HG03095 (cell line): Measurements from ENCODE around the gene NELFB.

Experiments used
- ATAC-seq: cut with Tn5 transposase; IDR thresholded peaks from one replicate; pipeline ENCODE4 v1.9.1; 2021; ENCODE audit warnings: moderate library complexity; ENCODE audit not compliant: unreplicated experiment

NELFB gene

GRCh38 chr9:137313326-137313936, 58.3 kb downstream of the NELFB start:
- ATAC-seq, result no peak

DNA sequence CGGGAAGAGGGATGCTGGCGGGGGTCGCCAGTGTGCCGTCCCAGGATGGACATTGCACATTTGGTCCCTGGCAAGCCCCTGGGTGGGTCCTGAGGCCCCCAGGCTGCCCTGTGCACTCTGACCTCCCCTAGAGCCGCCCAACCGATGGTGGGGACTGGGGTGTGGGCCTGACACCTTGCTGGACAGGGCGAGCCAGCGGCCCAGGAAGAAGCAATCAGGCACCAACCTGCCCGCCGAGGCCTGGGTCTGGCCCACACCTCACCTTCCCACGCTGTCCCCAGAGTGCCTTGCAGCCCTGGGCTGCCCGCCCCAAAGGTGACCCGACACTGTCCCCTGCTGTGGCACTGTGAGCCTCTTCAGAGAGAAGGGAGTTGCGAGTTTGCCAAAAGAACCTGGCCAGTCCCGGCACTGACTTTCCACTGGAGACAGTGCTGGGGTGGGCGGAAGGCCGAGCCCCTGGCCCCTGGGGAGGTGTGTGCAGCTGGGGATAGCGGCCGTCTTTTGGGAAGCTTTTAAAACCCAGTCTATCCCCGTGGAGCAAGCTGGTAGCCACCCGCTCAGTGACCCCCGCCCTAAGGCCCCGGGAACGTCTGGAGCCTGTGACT, 58.9 kb downstream of the NELFB start:
- ATAC-seq, result no peak

DNA sequence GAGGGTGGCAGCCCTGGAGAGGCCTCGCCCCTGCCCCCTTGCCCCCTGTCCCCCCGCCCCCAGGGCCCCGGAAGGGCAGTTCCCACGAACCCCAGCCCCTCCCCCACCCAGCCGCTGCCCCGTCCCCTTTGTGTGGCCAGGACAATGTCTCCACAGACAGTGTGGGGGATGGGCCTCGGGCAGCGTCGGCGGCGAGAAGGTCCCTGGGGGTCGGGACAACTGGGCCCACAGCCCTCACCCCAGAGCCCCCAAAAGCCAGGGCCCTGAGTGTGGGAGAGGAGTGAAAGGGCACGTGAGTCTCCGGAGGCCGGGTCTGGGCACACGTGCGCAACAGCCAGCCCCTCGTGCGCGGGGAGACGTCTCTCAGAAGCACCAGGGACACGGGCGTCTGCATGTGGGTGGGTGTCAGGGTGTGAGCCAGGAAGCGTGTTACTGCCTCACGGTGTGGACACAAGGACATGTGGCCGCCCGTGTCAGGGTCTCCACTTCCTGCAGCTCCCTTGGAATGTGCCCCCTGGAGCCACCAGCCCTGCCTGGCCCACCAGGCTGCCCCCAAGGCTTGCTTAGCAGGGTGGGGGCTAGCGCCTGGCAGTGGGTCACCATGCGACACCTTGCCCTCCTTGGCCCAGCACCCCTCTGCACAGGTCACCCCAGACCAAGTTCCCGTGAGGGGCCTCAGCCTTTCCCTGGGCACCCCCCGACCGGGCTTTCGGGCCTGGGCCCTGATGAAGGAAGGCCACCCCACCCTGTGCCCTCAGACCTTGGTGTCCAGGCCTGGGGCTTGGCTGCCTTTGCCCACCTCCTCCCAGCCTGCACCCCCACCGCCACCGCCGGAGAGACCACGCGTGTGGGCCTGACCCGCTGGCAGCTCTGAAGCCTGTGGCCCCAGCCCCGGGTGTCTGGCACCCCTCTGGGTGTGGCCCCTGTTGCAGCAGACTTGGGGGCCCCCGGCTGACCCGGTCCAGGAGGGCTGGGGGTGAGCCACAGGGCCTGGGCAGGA, 59.7 kb downstream of the NELFB start:
- ATAC-seq, result no peak

DNA sequence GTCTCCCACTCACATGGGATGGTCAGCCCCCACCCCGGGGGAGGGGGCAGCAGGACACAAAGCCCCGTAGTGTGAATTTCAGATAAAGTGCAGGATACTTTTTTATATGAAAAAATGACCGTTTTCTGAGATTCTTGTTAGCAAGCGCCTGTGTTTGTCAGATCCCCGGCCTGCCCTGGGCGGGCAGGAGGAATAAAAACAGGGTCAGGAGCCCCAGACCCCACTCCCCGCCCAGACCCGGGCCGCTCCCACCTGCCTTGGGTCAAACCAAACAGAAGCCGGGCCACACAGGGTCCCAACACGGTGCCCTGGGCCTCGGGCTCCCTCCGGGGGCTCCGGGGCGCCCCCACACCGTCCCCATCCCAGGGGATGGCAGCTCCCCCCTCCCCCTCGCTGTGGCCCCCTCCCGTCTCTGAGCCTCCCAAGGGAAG, 60.5 kb downstream of the NELFB start:
- ATAC-seq, result no peak

GRCh38 chr9:137316012-137316981, 61.2 kb downstream of the NELFB start:
- ATAC-seq, result no peak

DNA sequence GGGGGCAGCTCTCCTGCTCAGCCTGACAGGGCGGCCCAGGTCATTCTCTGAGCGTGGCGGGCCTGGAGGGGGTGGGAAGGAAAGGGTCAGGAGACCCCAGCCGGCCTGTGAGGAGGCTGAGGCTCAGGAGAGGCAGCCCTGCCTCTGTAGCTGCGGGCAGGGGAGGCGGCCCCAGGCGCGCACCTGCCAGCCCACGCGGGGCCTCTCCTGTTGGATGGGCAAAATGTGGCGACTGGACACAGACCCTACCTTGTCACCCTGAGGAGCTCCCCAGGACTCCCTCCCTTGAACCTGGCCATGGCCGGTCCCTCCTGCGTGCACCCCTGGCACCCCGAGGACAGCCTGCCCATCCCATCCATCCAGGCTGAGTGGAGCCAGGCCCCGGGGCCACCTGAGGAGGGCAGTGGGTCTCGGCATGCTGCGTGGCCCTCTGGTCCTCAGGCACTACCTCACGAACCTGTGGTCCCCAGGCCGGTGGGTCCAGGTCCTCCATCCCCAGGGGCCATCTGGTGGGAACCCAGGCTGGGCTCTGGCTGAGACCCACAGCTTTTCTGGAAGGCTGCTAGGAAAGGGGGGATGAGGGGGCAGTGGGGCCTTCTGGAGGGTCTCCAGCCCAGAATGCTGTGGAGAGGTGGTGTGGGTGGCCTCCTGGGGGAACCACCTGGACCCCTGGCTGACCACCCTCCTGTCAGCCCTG, 62.0 kb downstream of the NELFB start:
- ATAC-seq, result no peak

DNA sequence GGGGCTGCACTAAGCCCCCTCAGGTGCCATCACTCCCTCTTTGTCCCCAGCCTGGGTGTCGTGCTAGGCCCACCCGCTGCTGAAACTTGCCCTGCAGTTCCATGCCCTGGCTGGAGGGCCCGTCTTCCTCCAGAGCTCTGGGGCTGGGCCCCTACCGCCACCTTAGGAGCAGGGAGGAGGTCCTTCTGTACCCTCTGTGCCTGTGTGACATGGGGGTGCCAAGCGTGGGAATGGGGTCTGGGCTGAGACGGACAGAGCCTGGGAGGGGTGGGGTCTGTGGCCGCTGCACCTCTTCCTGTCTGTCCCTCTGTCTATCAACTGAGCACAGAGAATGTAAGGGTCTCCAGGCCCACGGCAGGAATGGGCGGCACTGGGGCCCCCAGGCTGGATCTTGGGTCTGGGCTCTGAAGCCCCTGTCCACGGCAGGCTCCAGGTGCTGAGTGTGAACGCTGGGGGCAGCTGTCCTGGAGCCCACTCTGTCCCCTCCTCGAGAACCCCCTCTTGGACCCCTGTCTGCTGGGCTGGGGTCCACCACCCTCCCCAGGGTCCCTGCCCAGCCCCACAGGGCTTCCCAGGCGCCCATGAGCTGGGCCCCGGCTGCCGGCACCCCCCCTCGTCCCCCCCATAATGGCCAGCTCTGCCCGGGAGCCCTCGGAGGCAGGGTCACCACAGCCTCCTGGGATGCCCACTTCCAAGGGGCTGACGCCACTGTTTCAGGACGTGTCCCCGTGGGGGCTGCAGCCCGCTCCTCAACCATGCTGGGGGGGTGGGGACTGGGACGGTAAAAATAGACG, 62.8 kb downstream of the NELFB start:
- ATAC-seq, result no peak

DNA sequence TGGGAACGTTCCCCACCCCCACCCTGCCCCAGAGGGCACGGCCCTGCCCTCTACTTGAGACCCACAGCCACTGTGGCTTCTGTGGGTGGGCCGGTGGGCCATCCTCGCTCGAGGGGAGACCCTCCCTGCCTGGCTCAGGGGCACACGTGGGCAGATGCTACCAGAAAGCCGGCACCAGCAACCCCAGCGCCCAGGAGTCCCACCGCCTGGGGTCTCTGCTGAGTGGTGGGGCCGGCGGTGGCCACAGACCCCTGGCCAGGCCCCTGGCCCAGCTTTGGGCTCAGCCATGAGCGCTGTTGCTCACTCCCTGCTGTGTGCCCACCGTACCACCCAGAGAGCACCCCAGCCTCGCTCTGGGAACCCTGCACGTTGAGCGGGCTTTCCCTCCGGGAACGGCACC, 63.5 kb downstream of the NELFB start:
- no peak for ATAC-seq

DNA sequence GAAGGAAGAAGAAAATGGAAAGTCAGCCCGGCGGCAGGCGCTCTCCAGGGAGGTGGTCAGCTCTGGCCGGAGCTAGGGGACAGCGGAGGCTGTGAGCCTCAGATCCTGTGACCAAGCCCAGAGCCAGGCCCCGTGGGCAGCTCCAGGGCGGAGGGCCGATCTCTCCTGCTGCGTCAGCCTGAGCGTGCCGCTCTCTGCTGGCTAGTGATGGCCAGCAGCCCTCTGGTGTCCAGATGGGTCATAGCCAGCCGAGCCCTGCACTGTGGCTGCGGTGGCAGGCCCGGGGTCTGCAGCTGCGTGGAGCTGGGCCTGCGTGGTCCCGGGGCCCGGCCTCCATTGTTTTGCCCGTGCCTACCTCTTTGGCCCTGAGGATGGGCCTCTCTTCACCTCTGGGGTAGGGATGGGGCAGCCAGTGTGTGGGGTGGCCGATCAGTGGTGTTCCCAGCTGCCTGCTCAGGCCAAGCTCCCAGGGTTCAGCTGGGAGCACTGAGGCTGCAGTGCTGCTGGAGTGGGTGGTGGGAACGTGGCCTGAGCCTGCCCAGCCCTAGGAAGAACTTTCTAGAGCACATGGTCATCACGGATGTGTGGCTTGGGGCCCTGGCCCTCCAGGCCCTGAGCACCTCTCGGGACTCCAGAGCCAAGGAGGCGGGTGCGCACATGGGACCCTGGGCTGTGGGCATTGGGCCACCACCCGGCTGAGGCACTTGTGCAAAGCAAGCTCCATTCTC, 64.0 kb downstream of the NELFB start:
- no peak for ATAC-seq

GRCh38 chr9:137319739-137320551, 64.8 kb downstream of the NELFB start:
- no peak for ATAC-seq

- no peak for ATAC-seq
These were observed 65.6 kb downstream of the NELFB start for GRCh38 chr9:137320555-137321384.

GRCh38 chr9:137321726-137322361, 66.7 kb downstream of the NELFB start:
- ATAC-seq, result no peak
